A673 (cell line): ENCODE data around the gene TOR1B.

Experiments used
- CTCF ChIP-seq: fragments of 300-800, 200-600 bp; sonication (generic); conservative IDR thresholded peaks from 2 replicates; pipeline ENCODE4 v1.5.1; 2017; ENCODE audit warnings: low read depth, mild to moderate bottlenecking, antibody characterized with exemption, low read length, moderate library complexity, mixed read lengths
- EZH2 ChIP-seq: fragments of 200-600 bp; sonication (generic); IDR thresholded peaks from 2 replicates; pipeline ENCODE4 v1.6.1; 2017; ENCODE audit warnings: borderline replicate concordance, low read depth, mild to moderate bottlenecking, mixed read lengths, antibody characterized with exemption, low read length; ENCODE audit not compliant: poor library complexity, severe bottlenecking

- TF ChIP-seq CTCF, result no peak
- no peak for TF ChIP-seq EZH2
Measured at GRCh38 chr9:129823542-129823934, 20.6 kb downstream of the TOR1B start.
